K562 (cell line): ENCODE measurements around the gene LRRC4C. TPM values are rescaled to one million over a fixed set of nuclear protein-coding genes. Genes with fewer than 3 reads are reported as not detected.

Source experiments
- ATAC-seq: fragments of 200-7000 bp; cut with Tn5 transposase; 3 replicates; pipeline ENCODE4 v1.9.1; 2020; ENCODE audit warnings: moderate library complexity
- BruUV-seq: library from RNA; stranded (reverse); fragments of 400-500 nt; replicated peaks from 2 replicates; lab custom pipeline; 2021; lab: Mats Ljungman, UMichigan
- CTCF ChIA-PET: fragments of 300-600 bp; formaldehyde crosslinking; extraction: SDS; loops from one replicate; lab custom pipeline; 2021; ENCODE audit warnings: low intra/inter-chr PET ratio; lab: Yijun Ruan, JAX
- POLR2A ChIA-PET: fragments of 300-600, 350-650 bp; sonication (Branson Sonifier 250); formaldehyde crosslinking; extraction: SDS; loops from one replicate; lab custom pipeline; 2021; ENCODE audit warnings: antibody characterized with exemption, inconsistent platforms; lab: Yijun Ruan, JAX
- DNase-seq, 4 experiments: peaks; one replicate each; pipeline versions ENCODE4 v3.0.0 to v3.0.0-alpha.2; 2011 to 2018; ENCODE audit warnings: low spot score in 3 of 4, mixed read lengths in 3 of 4; ENCODE audit errors: extremely low read depth in 1 of 4
- FAIRE-seq: peaks from 2 replicates; lab custom pipeline; 2011; peaks lifted over from hg19 to GRCh38; lab: Jason Lieb, UNC
- H2AFZ ChIP-seq: 2 replicates; pipeline ENCODE4 v1.6.0; 2011; ENCODE audit warnings: low read depth, low read length, control low read depth, inconsistent platforms
- H3K27ac ChIP-seq: fragments of 200-600 bp; 3 replicates; pipeline ENCODE4 v1.8.0; 2011; ENCODE audit warnings: low read depth, mild to moderate bottlenecking, control low read depth, inconsistent platforms, low read length, moderate library complexity, mixed read lengths; ENCODE audit errors: extremely low read depth
- H3K27me3 ChIP-seq, 2 experiments: fragments of 300-600 bp in 1 of 2; 2 replicates in 1 of 2; 3 replicates in 1 of 2; pipeline versions ENCODE4 v1.6.0 to v1.8.0; 2011; ENCODE audit warnings: inconsistent platforms in 2 of 2, low read length in 2 of 2, mild to moderate bottlenecking in 1 of 2, mixed read lengths in 1 of 2, moderate library complexity in 1 of 2; ENCODE audit not compliant: control insufficient read depth in 2 of 2, insufficient read depth in 2 of 2
- H3K36me3 ChIP-seq: fragments of 300-600 bp; 3 replicates; pipeline ENCODE4 v1.8.0; 2011; ENCODE audit warnings: mild to moderate bottlenecking, low read length, inconsistent platforms; ENCODE audit not compliant: control insufficient read depth, insufficient read depth
- H3K4me1 ChIP-seq, 2 experiments: fragments of 200-600 bp in 1 of 2; replicated peaks in 1 of 2; 2 replicates in 1 of 2; 3 replicates in 1 of 2; pipeline versions ENCODE4 v1.5.1 to v1.8.0; 2011; ENCODE audit warnings: inconsistent platforms in 2 of 2, low read length in 2 of 2, mild to moderate bottlenecking in 1 of 2, mixed read lengths in 1 of 2, moderate library complexity in 1 of 2; ENCODE audit not compliant: control insufficient read depth in 2 of 2, insufficient read depth in 2 of 2
- H3K4me2 ChIP-seq: 2 replicates; pipeline ENCODE4 v1.6.1; 2011; ENCODE audit warnings: low read length, control low read depth, inconsistent platforms, mixed read lengths; ENCODE audit not compliant: insufficient read depth
- H3K4me3 ChIP-seq: fragments of 200-600 bp; sonication (generic), shearing (Covaris generic); 2 replicates; pipeline ENCODE4 v1.5.1; 2016; ENCODE audit warnings: control low read depth, inconsistent platforms
- H3K79me2 ChIP-seq: fragments of 200-600 bp; 3 replicates; pipeline ENCODE4 v1.8.0; 2011; ENCODE audit warnings: low read length, inconsistent platforms; ENCODE audit not compliant: control insufficient read depth, insufficient read depth
- H3K9ac ChIP-seq, 2 experiments: 2 replicates each; pipeline versions ENCODE4 v1.6.0 to v1.6.1; 2011; ENCODE audit warnings: low read depth in 2 of 2, low read length in 2 of 2, control low read depth in 1 of 2, inconsistent platforms in 1 of 2, mild to moderate bottlenecking in 1 of 2, mixed read lengths in 1 of 2; ENCODE audit not compliant: insufficient read depth in 1 of 2
- H3K9me1 ChIP-seq: one replicate; pipeline ENCODE4 v1.6.0; 2011; ENCODE audit warnings: inconsistent platforms, mild to moderate bottlenecking, low read length, moderate library complexity; ENCODE audit not compliant: control insufficient read depth, insufficient read depth
- H3K9me3 ChIP-seq: replicated peaks from 2 replicates; pipeline ENCODE4 v1.5.1; 2011; ENCODE audit warnings: low read depth, low read length, inconsistent platforms; ENCODE audit not compliant: control insufficient read depth, insufficient read depth
- H4K20me1 ChIP-seq: replicated peaks from 2 replicates; pipeline ENCODE4 v1.6.1; 2011; ENCODE audit warnings: low read length, inconsistent platforms, mixed read lengths; ENCODE audit not compliant: control insufficient read depth, insufficient read depth
- ETV6 ChIP-seq, 3 experiments: fragments of 150-350 bp in 1 of 3; sonication (generic) in 1 of 3; formaldehyde crosslinking in 1 of 3; IDR thresholded peaks; 2 replicates each; pipeline versions ENCODE4 v1.6.1 to v1.8.0; 2014 to 2022; ENCODE audit warnings: borderline replicate concordance in 2 of 3, low read depth in 2 of 3, antibody characterized with exemption in 1 of 3, low read length in 1 of 3, mild to moderate bottlenecking in 1 of 3, missing genetic modification reagents in 1 of 3
- ZBTB8A ChIP-seq: fragments of 450-650 bp; IDR thresholded peaks from 2 replicates; pipeline ENCODE4 v1.6.1; 2018; ENCODE audit warnings: mild to moderate bottlenecking, moderate library complexity; ENCODE audit not compliant: partially characterized antibody
- ZFPM2 ChIP-seq: fragments of 250-450 bp; sonication (Bioruptor Pico); IDR thresholded peaks from 2 replicates; pipeline ENCODE4 v1.5.1; 2022; ENCODE audit warnings: mild to moderate bottlenecking
- ZNF311 ChIP-seq: fragments of 250-450 bp; sonication (Bioruptor Pico); IDR thresholded peaks from 2 replicates; pipeline ENCODE4 v1.4.0; 2020; ENCODE audit warnings: mild to moderate bottlenecking, moderate library complexity
- ZNF444 ChIP-seq: fragments of 250-450 bp; sonication (Bioruptor Pico); IDR thresholded peaks from 2 replicates; pipeline ENCODE4 v1.4.0; 2020; ENCODE audit warnings: mild to moderate bottlenecking, moderate library complexity
- WGBS: fragments of 100-300 bp; shearing (Covaris generic); methylation state at CpG from one replicate; pipeline ENCODE4 v1.1.6; 2016; ENCODE audit warnings: low coverage, mixed read lengths; ENCODE audit not compliant: insufficient coverage; ENCODE audit errors: missing lambda C conversion rate; 5-methylcytosine and 5-hydroxymethylcytosine counted together
- in situ Hi-C: fragments of 300-500 bp; cut with MboI; formaldehyde crosslinking; loops from 4 replicates; pipeline ENCODE4 v1.15.0; 2018; ENCODE audit warnings: inconsistent platforms, mixed read lengths
- intact Hi-C: fragments of 100-400 bp; cut with micrococcal nuclease; formaldehyde crosslinking; loops from 2 replicates; pipeline ENCODE4 v1.14.2; 2022
- polyA plus RNA-seq, 8 experiments: library from polyadenylated mRNA; depleted of rRNA in 4 of 8; stranded (reverse) in 5 of 8; unstranded in 3 of 8; fragments of >200 nt; fragmentation: Nextera tagmentation in 2 of 8; fragmentation: Illumina TruSeq in 1 of 8; extraction: Ambion mirVana in 2 of 8; extraction: Trizol in 1 of 8; gene quantifications; 2 replicates each; pipeline versions ENCODE4 v1.2.1 to v1.2.3, GENCODE V29; 2011 to 2014; ENCODE audit warnings: inconsistent platforms in 1 of 8, missing spikeins in 1 of 8
- total RNA-seq, 7 experiments: library from RNA; depleted of rRNA in 6 of 7; stranded (reverse); fragments of >200 nt in 6 of 7; fragmentation: Illumina TruSeq in 2 of 7; extraction: Trizol in 2 of 7; gene quantifications; 2 replicates each; pipeline versions ENCODE4 v1.2.1 to v1.2.3, GENCODE V29; 2011 to 2021; ENCODE audit warnings: low replicate concordance in 1 of 7
- TF ChIP-seq, protein P1 (sequence below): fragments of 200-400 bp; formaldehyde crosslinking; IDR thresholded peaks from 2 replicates; pipeline ENCODE4 v1.6.1; 2017; ENCODE audit warnings: mild to moderate bottlenecking, low read depth, low read length, moderate library complexity

The LRRC4C gene
- total and polyA plus RNA-seq, 9 of the 15 experiments (the other 6 are each of a cell fraction or from before 2014, with no cell fraction given) = not detected

DNA sequence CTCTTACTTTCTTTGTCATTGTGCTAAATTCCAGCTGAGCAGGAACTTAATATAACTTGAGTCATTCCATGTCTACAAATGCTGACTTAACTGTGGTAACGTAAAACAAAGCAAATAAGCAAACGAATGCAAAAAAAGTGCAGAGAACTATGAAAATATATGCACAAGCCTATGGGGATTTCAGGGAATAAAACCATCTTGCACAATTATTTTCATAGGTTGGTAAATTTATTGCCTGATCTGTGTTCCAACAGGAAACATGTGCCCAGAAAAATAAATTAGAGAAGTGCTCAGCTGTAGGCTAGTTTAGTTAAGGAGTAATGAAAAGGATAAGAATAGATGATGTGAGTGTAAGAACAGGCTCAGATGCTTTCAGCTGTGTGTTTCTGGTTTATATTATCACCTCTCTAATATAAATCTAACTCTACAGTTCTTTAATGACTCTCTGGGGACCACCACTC lies 1169.3 kb downstream of the LRRC4C start (continued):
- TF ChIP-seq ZBTB8A (no peak), ZFPM2 (CRISPR knock-in tag) (no peak)
- TF ChIP-seq, protein P1, sequence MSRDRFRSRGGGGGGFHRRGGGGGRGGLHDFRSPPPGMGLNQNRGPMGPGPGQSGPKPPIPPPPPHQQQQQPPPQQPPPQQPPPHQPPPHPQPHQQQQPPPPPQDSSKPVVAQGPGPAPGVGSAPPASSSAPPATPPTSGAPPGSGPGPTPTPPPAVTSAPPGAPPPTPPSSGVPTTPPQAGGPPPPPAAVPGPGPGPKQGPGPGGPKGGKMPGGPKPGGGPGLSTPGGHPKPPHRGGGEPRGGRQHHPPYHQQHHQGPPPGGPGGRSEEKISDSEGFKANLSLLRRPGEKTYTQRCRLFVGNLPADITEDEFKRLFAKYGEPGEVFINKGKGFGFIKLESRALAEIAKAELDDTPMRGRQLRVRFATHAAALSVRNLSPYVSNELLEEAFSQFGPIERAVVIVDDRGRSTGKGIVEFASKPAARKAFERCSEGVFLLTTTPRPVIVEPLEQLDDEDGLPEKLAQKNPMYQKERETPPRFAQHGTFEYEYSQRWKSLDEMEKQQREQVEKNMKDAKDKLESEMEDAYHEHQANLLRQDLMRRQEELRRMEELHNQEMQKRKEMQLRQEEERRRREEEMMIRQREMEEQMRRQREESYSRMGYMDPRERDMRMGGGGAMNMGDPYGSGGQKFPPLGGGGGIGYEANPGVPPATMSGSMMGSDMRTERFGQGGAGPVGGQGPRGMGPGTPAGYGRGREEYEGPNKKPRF = no peak

DNA sequence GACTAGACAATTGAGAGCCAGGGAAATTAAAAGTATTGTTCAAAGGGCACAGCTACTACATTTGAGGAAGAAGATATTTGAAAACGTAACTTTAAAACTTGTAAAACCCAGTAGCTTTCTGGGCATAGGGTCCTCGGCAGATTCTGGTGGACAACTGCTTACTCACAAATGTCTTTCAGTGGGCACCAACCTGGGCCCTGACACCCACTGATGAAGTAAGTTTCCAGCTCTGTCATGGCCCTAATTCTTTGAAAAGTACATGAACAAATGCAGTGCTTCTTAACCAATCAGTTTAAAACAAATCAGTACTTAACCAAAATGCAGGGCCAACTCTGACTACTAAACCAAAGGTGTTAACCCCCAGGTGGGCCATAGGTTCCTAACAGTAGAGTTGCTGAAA lies 1170.1 kb downstream of the LRRC4C start:
- in situ Hi-C loops (no loop called here), intact Hi-C loops (no loop called here)
- DNase-seq = no peak
- ChIA-PET CTCF (no interaction called here), POLR2A (no interaction called here)
- Histone ChIP-seq H3K9me1 (no peaks in the 10 kb centered on the region), H3K36me3 (no peaks in the 10 kb centered on the region), H3K4me2 (no peak overlapping the region), H2AFZ (no peak overlapping the region), H3K4me1 (no peaks in the 10 kb centered on the region), H3K9ac (no peak overlapping the region), H4K20me1 (no peaks in the 10 kb centered on the region), H3K4me3 (no peak overlapping the region), H3K79me2 (no peaks in the 10 kb centered on the region), H3K9me3 (no peaks in the 10 kb centered on the region), H3K27me3 (no peaks in the 10 kb centered on the region), H3K27ac (no peak overlapping the region)
- TF ChIP-seq ZNF311 (CRISPR knock-in tag) (no peak), ETV6 (IDR thresholded peaks at IDR 0.05; ENCODE audit: borderline replicate concordance in 1 of 2, low read depth in 2 of 2, low read length in 1 of 2) (no peak), ETV6 (CRISPR knock-in tag; IDR thresholded peaks at IDR 0.05; ENCODE audit: borderline replicate concordance) (no peak), ZNF444 (CRISPR knock-in tag) (no peak)
- 0% methylated on average over 2 of the region's 2 CpGs for WGBS
- ATAC-seq = no peak
- BruUV-seq = no TSS peak
- FAIRE-seq = no peak
